ENCODE data around the gene PLPP6.
"Not testable (repeated sequence)": the region's sequence is repeated elsewhere in the genome, so short reads cannot be mapped to it uniquely, and the experiment has no call there.

PLPP6 gene

DNA sequence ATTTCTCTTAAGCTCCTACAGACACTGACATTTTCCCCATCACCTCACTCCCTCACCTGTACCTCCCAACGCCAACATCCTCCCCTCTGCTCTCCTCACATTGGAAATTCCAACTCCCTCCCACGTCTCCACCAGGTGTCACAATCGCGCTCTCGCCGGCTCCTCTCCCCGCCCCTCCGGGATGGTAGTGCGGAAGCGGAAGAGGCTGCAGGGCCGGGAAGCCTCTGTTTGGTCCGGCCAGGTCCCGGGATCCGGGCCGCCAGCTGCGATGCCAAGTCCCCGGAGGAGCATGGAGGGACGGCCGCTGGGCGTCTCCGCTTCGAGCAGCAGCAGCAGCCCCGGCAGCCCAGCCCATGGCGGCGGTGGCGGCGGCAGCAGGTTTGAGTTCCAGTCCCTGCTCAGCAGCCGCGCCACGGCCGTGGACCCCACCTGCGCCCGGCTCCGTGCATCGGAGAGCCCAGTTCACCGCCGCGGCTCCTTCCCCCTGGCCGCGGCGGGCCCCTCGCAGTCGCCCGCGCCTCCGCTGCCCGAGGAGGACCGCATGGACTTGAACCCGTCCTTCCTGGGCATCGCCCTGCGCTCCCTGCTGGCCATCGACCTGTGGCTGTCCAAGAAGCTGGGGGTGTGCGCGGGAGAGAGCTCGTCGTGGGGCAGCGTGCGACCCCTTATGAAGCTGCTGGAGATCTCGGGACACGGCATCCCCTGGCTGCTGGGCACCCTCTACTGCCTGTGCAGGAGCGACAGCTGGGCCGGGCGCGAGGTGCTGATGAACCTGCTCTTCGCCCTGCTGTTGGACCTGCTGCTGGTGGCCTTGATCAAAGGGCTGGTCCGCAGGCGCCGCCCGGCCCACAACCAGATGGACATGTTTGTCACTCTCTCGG, at the start of gene PLPP6:
TSS of gene PLPP6 (plus strand) at position 187 of the 881 bp plus-strand sequence. CDS start at position 269, 82 bp downstream.
- DNase-seq (ENCODE audit: low read depth), result no peak

- no peak for DNase-seq (ENCODE audit: low read depth)
Measured at GRCh38 chr9:4614627-4615026, 47.5 kb upstream of the PLPP6 start.

GRCh38 chr9:4615251-4615650, 46.8 kb upstream of the PLPP6 start:
- no peak for DNase-seq (ENCODE audit: low read depth)

GRCh38 chr9:4615778-4616177, 46.3 kb upstream of the PLPP6 start:
- no peak for DNase-seq (ENCODE audit: low read depth)

DNA sequence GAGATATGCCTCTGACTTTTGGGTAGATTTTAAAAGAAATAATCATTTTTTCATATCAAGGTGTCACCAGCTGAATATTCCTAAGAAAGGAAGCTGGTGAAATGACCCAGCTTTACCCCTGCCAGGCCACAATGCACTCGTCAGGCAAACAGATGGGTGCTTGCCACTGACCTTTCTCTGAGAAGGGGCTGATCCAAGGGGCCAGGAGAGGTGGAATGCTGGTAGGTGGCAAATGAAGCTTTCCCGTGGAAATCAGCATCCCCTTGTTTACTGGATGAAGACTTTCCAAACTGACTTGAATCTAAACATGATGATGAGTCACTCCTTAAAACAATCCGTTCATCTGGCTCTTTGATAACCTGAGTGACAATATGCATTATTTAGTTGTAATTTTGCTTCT, 44.3 kb upstream of the PLPP6 start:
- no peak for DNase-seq (ENCODE audit: low read depth)

DNA sequence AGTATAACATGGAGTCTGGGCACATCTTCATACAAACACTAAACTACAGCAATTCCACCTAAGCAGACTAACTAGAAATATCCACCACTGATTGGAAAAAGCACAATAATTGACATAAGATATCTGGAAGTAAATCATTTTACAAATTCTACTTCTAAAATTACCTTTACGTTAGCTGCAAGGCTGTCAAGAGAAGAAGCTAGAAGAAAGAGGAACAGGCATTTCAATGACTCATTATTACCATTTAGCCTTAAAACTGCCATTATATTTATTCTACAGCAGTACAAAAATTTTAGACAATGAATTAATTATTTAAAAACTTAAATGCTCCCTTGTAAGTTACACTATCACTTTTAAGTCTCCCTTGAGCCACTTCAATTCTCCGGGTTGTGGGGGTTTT, 43.4 kb upstream of the PLPP6 start:
- no peak for DNase-seq (ENCODE audit: low read depth)

DNA sequence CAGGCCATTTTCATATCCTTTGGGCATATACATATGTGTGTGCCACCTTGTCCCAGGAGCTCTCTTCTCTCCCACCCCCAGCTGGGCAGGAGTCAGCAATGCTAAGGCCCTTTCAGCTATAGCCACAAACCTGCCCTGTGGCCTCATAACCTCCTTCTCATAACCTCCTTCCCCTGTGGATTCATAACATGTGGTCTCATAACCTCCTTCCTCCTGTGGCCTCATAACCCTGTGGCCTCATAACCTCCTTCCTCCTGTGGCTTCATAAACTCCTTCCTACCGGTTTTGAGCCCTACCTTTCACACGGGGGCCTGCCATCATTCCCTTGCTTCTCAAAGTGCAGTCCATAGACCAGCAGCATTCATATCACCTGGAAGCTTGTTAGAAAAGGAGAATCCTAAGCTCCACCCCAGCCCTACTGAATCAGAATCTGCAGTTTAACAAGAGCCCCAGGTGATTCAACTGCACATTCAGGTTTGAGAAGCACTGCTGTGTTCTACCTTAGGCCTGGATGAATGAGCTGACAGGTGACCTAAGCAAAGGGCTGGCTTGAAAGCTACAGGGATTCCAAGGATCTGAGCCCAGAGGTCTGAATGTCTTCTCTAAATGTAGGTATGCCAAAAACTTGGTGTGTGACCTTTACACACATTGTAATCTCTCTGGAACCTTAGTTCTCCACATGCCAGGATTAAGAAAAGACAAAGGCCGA, 41.9 kb upstream of the PLPP6 start:
- DNase-seq (ENCODE audit: low read depth), result no peak

- no peak for DNase-seq (ENCODE audit: low read depth)
Measured at GRCh38 chr9:4620881-4621555, 41.1 kb upstream of the PLPP6 start.

DNA sequence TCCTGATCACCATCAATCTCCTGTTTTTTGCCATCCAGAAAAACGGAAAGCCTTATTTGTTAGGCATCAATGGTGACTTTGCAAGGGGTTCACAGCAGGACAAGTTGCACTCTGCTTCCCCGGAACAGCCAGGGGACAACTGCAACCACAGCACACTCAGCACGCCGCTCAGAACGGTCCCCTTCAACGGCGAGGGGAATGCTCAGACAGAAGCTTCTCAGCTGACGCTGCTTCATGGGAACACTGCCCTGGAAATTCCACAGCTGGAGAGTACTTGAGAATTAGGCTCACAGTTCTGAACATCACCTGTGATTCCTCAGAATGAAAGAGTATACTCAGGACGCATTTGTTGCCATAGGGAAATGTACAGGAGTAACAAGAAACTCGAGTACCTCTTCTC, 40.1 kb upstream of the PLPP6 start:
- no peak for DNase-seq (ENCODE audit: low read depth)

DNA sequence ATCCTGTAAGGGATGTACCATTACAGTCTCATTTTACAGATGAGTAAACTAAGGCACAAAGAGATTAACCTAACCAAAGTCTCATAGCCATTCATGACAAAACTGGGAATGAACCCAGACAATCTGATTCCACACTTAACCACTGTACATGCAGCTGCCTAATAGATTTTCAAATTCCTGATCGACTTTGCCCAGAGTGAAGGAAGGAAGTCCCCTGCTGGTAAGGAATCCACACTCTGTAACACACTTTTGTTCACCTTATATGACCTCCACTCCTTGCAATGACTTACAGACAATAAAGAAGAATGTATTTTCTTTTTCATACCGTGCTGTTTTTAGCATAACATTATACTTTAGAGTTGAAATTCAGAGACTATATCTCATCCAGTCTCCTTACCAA, 31.3 kb upstream of the PLPP6 start:
- DNase-seq (ENCODE audit: low read depth), result no peak

DNA sequence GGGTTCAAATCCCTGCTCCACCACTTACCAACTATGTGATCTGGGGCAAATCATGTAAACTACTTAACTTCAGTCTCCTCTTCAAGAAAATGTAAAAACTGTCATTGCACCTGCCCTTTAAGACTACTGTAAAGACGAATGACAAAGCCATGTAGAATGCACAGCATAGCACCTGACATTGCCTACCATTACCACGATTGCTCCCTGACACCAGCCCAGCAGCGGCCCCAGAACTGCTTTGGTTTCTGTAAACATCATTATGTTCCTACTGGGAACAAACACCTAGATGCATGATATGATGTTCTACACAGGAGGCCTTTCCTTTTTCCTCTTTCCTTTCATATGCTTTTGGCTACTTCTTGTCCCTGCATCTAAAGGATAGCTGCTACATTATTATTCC, 23.1 kb upstream of the PLPP6 start:
- no peak for DNase-seq (ENCODE audit: low read depth)

GRCh38 chr9:4639420-4639819, 22.7 kb upstream of the PLPP6 start:
- DNase-seq (ENCODE audit: low read depth), result no peak

DNA sequence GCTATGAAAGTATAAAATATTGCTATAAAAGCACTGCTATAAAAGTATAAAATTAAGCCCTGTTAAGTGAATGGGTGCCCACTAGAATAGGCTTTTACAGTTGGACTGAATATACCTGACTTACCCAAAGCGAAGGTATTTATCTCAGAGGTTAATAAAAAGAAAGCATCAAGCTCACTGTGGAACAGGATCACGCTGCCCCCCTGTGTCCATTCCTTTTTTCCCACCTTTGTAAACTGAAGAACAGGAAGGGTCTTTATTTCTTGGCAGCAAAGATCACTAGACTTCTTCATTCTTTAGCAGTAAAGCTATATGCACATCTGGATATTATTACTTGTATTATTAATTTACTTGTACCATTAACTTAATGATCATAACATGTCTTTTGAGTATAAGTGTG, 22.1 kb upstream of the PLPP6 start:
- no peak for DNase-seq (ENCODE audit: low read depth)

GRCh38 chr9:4642351-4642750, 19.7 kb upstream of the PLPP6 start:
- DNase-seq (ENCODE audit: low read depth), result no peak

DNA sequence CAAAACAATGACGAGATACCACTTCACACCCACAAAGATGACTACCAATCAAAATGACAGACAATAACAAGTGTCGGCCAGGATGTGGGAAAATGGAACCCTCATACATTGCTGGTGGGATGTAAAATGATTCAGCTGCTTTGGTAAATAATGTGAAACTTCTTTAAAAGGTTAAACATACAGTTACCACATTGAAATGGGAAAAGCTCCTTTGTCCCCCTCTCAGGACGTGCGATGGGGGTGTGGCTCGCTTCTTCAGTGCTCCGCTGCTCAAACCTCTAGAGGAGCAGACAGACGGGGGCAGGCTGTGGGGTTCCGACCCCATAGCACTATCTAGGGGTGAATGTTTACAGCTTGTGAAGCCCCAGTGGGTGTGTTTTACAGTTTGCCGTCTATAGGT, 8.0 kb upstream of the PLPP6 start:
- no peak for DNase-seq (ENCODE audit: low read depth)

DNA sequence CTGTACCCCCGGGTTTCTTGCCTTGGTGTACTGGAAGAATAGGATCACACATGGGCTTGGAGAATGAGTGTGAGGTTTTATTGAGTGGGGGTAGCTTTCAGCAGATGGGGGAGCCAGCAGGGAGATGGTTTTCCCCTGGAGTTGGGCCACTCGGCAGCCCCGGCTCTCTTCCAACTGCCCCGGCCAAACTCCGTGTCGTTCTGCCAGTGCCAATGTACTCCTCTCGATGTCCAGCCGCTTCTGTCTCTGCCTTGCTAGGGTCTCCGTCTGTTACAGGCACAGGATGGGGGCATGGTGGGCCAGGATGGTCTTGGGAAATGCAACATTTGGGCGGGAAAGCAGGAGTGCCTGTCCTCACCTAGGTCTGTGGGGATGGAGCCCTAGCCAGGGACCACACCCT, 7.6 kb upstream of the PLPP6 start:
- DNase-seq (ENCODE audit: low read depth), result no peak

DNA sequence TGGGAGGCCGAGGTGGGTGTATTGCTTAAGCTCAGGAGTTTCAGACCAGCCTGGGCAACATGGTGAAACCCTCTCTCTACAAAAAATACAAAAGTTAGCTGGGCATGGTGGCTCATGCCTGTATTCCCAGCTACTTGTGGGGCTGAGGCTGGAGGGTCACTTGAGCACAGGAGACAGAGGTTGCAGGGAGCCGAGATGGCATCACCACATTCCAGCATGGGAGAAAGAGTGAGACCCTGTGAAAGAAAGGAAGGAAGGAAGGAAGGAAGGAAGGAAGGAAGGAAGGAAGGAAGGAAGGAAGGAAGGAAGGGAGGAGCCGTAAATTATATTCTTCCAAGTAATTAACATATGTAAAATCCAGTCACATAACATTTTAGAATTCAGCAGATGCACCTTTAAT, 5.9 kb upstream of the PLPP6 start:
- not testable (repeated sequence) for DNase-seq (ENCODE audit: low read depth)

DNA sequence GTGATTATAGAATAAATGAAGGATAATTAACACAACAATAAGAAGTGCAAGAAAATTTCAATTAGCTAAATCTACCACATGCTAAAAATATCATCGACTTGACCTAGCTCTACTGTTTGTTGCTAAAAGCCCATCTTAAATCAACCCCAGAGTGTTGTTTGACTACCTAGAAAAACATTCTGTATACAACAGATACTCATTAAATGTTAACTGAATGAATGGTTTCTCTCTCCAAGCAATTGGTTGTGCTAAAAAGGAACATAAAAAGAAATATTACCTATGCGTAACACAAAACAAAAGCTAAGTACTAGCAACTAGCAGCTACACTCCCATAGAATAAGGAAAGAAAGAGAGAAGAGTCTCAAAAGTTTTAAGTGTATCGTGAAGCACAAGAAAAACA, 5.5 kb upstream of the PLPP6 start:
- no peak for DNase-seq (ENCODE audit: low read depth)

GRCh38 chr9:4657426-4658159, 4.5 kb upstream of the PLPP6 start:
- no peak for DNase-seq (ENCODE audit: low read depth)

DNA sequence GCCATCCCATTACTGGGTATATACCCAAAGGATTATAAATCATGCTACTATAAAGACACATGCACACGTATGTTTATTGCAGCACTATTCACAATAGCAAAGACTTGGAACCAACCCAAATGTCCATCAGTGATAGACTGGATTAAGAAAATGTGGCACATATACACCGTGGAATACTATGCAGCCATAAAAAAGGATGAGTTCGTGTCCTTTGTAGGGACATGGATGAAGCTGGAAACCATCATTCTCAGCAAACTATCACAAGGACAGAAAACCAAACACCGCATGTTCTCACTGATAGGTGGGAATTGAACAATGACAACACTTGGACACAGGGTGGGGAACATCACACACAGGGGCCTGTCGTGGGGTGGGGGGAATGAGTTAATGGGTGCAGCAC, 1.4 kb upstream of the PLPP6 start:
- DNase-seq (ENCODE audit: low read depth), result not testable (repeated sequence)

DNA sequence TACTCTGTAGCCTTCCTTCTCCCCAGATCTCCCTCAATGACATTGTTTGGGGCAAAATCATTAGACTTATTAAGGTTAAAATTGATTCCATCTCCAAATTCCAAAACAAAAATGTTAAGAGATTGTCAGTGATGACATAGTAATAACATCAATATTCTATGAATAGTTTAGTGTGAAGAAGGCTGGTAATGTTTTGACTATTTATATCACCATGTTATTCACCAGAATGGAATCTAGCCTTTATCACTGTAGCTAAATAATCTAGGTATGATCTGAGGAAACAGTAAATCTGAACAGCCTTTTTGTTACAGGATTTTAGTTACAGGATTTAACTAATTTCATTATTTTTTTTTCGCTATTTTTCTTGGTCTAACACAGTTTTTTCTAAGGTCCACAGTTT, 929 bp upstream of the PLPP6 start:
- no peak for DNase-seq (ENCODE audit: low read depth)

GRCh38 chr9:4661611-4662010, 483 bp upstream of the PLPP6 start:
- no peak for DNase-seq (ENCODE audit: low read depth)
